HEK293 (cell line): ENCODE data around the gene PRIMPOL.
"Not testable (repeated sequence)": the region's sequence is repeated elsewhere in the genome, so short reads cannot be mapped to it uniquely, and the experiment has no call there.

Experiments used
- CTCF ChIP-seq: fragments of 450-650 bp; formaldehyde crosslinking; IDR thresholded peaks from 2 replicates; pipeline ENCODE4 v1.5.1; 2016; ENCODE audit warnings: missing biosample characterization, missing genetic modification characterization
- KLF8 ChIP-seq: fragments of 450-650 bp; formaldehyde crosslinking; IDR thresholded peaks from 2 replicates; pipeline ENCODE4 v1.5.1; 2016; ENCODE audit warnings: missing biosample characterization, missing genetic modification characterization
- MZF1 ChIP-seq: fragments of 450-650 bp; formaldehyde crosslinking; IDR thresholded peaks from 2 replicates; pipeline ENCODE4 v1.5.1; 2017; ENCODE audit warnings: missing biosample characterization, missing genetic modification characterization, borderline replicate concordance
- SALL2 ChIP-seq: fragments of 450-650 bp; formaldehyde crosslinking; IDR thresholded peaks from 2 replicates; pipeline ENCODE4 v1.5.0; 2017; ENCODE audit warnings: missing biosample characterization, mild to moderate bottlenecking, missing genetic modification characterization, borderline replicate concordance
- SETDB1 ChIP-seq: IDR thresholded peaks from one replicate; pipeline ENCODE4 v1.6.1; 2017; ENCODE audit warnings: mild to moderate bottlenecking, low read length, moderate library complexity, mixed read lengths; ENCODE audit not compliant: insufficient read length
- ZBTB49 ChIP-seq: fragments of 450-650 bp; formaldehyde crosslinking; IDR thresholded peaks from 2 replicates; pipeline ENCODE4 v1.5.1; 2016; ENCODE audit warnings: missing biosample characterization, missing genetic modification characterization, low read depth
- ZNF121 ChIP-seq: fragments of 450-650 bp; formaldehyde crosslinking; IDR thresholded peaks from 2 replicates; pipeline ENCODE4 v1.5.1; 2016; ENCODE audit warnings: missing biosample characterization, missing genetic modification characterization
- ZNF274 ChIP-seq, 2 experiments: fragments of 200-500 bp in 1 of 2; fragments of 450-650 bp in 1 of 2; sonication (Bioruptor generic) in 1 of 2; formaldehyde crosslinking in 1 of 2; IDR thresholded peaks; 2 replicates each; pipeline versions ENCODE4 v1.5.1 to v1.6.1; 2014 to 2016; ENCODE audit warnings: borderline replicate concordance in 1 of 2, inconsistent platforms in 1 of 2, low read length in 1 of 2, missing biosample characterization in 1 of 2, missing genetic modification characterization in 1 of 2
- ZNF280D ChIP-seq: fragments of 450-650 bp; formaldehyde crosslinking; IDR thresholded peaks from 2 replicates; pipeline ENCODE4 v1.5.1; 2016; ENCODE audit warnings: missing biosample characterization, missing genetic modification characterization
- ZNF350 ChIP-seq: fragments of 450-650 bp; formaldehyde crosslinking; IDR thresholded peaks from 2 replicates; pipeline ENCODE4 v1.5.0; 2017; ENCODE audit warnings: missing biosample characterization, mild to moderate bottlenecking, missing genetic modification characterization
- ZNF549 ChIP-seq: fragments of 450-650 bp; IDR thresholded peaks from 2 replicates; pipeline ENCODE4 v1.5.1; 2018; ENCODE audit warnings: missing biosample characterization, missing genetic modification characterization, mild to moderate bottlenecking, inconsistent platforms, moderate library complexity
- ZNF670 ChIP-seq: fragments of 450-650 bp; formaldehyde crosslinking; IDR thresholded peaks from 2 replicates; pipeline ENCODE4 v1.5.1; 2016; ENCODE audit warnings: missing biosample characterization, missing genetic modification characterization, low read depth

DNA sequence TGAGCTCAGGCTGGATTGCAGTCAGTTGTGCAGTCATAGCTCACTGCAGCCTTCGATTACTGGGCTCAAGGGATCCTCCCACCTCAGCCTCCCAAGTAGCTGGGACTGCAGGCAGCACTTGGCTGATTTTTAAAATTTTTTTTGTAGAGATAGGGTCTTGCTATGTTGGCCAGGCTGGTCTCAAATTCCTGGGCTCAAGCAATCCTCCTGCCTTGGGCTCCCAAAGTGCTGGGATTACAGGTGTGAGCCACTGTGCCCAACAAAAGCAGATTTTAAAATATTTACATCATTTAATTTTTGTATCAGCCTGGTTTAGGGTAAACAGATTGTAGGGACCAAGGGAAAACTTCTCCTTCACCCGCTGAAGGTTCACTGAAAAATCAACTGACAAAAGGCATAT lies 33.4 kb upstream of the PRIMPOL start:
- TF ChIP-seq ZNF670; ZNF549 (tag by site-specific recombination); ZNF350 (tag by site-specific recombination); ZNF280D (tag by site-specific recombination); CTCF; SETDB1; ZNF121 (tag by site-specific recombination); ZBTB49 (tag by site-specific recombination); MZF1 (tag by site-specific recombination); SALL2 (tag by site-specific recombination); ZNF274 (IDR thresholded peaks at IDR 0.05; ENCODE audit: low read length); ZNF274 (tag by site-specific recombination; IDR thresholded peaks at IDR 0.05; ENCODE audit: borderline replicate concordance); KLF8 (tag by site-specific recombination): not testable (repeated sequence)
